Ovary (tissue), 9 donors: ENCODE measurements around the gene TBX2. TPM values are rescaled to one million over a fixed set of nuclear protein-coding genes. Genes with fewer than 3 reads are reported as not detected.

Experiments used
- DNase-seq, 5 donors: peaks; one replicate each; pipeline ENCODE4 v3.0.0-alpha.2; 2019 to 2020
- H3K27ac ChIP-seq, 2 donors: fragments of 200-600 bp; one replicate each; pipeline versions ENCODE4 v1.5.1 to v1.8.0; 2019 to 2022
- H3K27me3 ChIP-seq: fragments of 200-600 bp; one replicate; pipeline ENCODE4 v1.8.0; 2022
- H3K36me3 ChIP-seq: fragments of 200-600 bp; sonication (generic); one replicate; pipeline ENCODE4 v1.5.1; 2019
- H3K4me1 ChIP-seq: one replicate; pipeline ENCODE4 v1.8.1; 2013; ENCODE audit warnings: mild to moderate bottlenecking, moderate library complexity; ENCODE audit not compliant: insufficient read depth
- H3K4me3 ChIP-seq: fragments of 200-600 bp; sonication (generic); one replicate; pipeline ENCODE4 v1.5.1; 2017
- H3K9me3 ChIP-seq, 2 donors: fragments of 200-600 bp in 1 of 2; sonication (generic) in 1 of 2; one replicate each; pipeline versions ENCODE4 v1.5.1 to v1.8.1; 2013 to 2019; ENCODE audit warnings: mild to moderate bottlenecking in 1 of 2, moderate library complexity in 1 of 2
- EP300 ChIP-seq: sonication (generic); formaldehyde crosslinking; IDR thresholded peaks from one replicate; pipeline ENCODE4 v1.6.1; 2017; ENCODE audit warnings: antibody characterized with exemption
- POLR2A ChIP-seq: fragments of 450-650 bp; IDR thresholded peaks from one replicate; pipeline ENCODE4 v1.6.1; 2017; ENCODE audit warnings: antibody characterized with exemption, mild to moderate bottlenecking, moderate library complexity
- WGBS, 3 donors: extraction: QIAGEN DNeasy Blood & Tissue Kit in 1 of 3; methylation state at CpG; one replicate each; pipeline versions ENCODE4 v1.1.5 to v1.1.7; 2013 to 2017; 5-methylcytosine and 5-hydroxymethylcytosine counted together
- intact Hi-C, 4 donors: fragments of 100-400 bp; cut with DNase I; formaldehyde crosslinking; loops; one replicate each; pipeline versions ENCODE4 v1.11.0 to v1.15.1; 2022 to 2023
- polyA plus RNA-seq, 2 donors: library from polyadenylated mRNA; stranded (reverse); fragments of 200-250 nt in 1 of 2; fragments of 350-450 nt in 1 of 2; fragmentation: Illumina TruSeq in 1 of 2; extraction: RNeasy Lipid Tissue Mini Kit (QIAGEN cat#74804) in 1 of 2; gene quantifications; one replicate each; pipeline ENCODE4 v1.2.3, GENCODE V29; 2013 to 2014
- total RNA-seq, 7 donors: library from RNA; depleted of rRNA in 2 of 7; stranded (reverse); fragments of >200 nt in 2 of 7; fragmentation: NEBNext Ultra II Directional in 3 of 7; extraction: Animal tissue kit (Norgen Biotek cat#: 25700) in 3 of 7; gene quantifications; one replicate each; pipeline versions ENCODE4 v1.1.0 to v1.2.4, GENCODE V29; 2016 to 2023
- TF ChIP-seq, protein P1 (sequence below), 3 donors: fragments of 450-650 bp in 2 of 3; fragments of 200-600 bp in 1 of 3; IDR thresholded peaks; one replicate each; pipeline versions ENCODE4 v1.5.1 to v1.8.0; 2016 to 2022; ENCODE audit warnings: antibody characterized with exemption in 3 of 3, mild to moderate bottlenecking in 1 of 3
- donor health status: DM: no; HTN: no; CAD: no; lungs with moderate emphysema.
- donor health status: DM: no; HTN: no; CAD: no.
- donor health status: Bipolar disorder and iron deficiency.
- donor health status: DM: yes; HTN: yes; CAD: no.
- donor health status: DM: no; HTN: no; CAD: no.
- donor health status: DM: yes; HTN: yes; CAD: no.

Gene TBX2
- total and polyA plus RNA-seq, 9 donors: 4.8 to 22.2 (median 16.0) TPM

DNA sequence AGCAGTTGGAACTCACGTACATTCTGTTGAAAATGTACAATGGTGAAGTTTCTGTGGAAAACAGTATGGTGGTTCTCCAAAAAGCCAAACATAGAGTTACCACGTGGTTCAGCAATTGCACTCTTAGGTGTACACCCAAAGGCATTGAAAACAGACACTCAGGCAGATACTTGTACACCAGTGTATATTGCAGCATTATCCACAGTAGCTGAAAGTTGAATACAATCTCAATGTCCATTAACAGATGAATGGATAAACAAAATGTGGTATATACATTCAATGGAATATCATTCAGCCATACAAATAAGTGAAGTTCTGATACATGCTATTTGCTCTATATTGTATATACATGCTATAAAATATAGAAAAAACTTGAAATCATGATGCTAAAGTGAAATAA lies 23.2 kb downstream of the TBX2 start:
- H3K9me3 ChIP-seq: no peaks in the 10 kb centered on the region
- TF ChIP-seq POLR2A (no peak), EP300 (no peak)
- TF ChIP-seq, protein P1, sequence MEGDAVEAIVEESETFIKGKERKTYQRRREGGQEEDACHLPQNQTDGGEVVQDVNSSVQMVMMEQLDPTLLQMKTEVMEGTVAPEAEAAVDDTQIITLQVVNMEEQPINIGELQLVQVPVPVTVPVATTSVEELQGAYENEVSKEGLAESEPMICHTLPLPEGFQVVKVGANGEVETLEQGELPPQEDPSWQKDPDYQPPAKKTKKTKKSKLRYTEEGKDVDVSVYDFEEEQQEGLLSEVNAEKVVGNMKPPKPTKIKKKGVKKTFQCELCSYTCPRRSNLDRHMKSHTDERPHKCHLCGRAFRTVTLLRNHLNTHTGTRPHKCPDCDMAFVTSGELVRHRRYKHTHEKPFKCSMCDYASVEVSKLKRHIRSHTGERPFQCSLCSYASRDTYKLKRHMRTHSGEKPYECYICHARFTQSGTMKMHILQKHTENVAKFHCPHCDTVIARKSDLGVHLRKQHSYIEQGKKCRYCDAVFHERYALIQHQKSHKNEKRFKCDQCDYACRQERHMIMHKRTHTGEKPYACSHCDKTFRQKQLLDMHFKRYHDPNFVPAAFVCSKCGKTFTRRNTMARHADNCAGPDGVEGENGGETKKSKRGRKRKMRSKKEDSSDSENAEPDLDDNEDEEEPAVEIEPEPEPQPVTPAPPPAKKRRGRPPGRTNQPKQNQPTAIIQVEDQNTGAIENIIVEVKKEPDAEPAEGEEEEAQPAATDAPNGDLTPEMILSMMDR (IDR thresholded peaks at IDR 0.05): no peak
- intact Hi-C loops: no loop called here
- no peaks in the 10 kb centered on the region for H3K4me1 ChIP-seq
- no peak for DNase-seq
- no peak overlapping the region for H3K4me3 ChIP-seq
- H3K27ac ChIP-seq: no peak overlapping the region
- no peaks in the 10 kb centered on the region for H3K27me3 ChIP-seq
- WGBS, 3 donors: 36 to 67% (median 49%) methylated on average over 2 of the region's 2 CpGs
- no peaks in the 10 kb centered on the region for H3K36me3 ChIP-seq

DNA sequence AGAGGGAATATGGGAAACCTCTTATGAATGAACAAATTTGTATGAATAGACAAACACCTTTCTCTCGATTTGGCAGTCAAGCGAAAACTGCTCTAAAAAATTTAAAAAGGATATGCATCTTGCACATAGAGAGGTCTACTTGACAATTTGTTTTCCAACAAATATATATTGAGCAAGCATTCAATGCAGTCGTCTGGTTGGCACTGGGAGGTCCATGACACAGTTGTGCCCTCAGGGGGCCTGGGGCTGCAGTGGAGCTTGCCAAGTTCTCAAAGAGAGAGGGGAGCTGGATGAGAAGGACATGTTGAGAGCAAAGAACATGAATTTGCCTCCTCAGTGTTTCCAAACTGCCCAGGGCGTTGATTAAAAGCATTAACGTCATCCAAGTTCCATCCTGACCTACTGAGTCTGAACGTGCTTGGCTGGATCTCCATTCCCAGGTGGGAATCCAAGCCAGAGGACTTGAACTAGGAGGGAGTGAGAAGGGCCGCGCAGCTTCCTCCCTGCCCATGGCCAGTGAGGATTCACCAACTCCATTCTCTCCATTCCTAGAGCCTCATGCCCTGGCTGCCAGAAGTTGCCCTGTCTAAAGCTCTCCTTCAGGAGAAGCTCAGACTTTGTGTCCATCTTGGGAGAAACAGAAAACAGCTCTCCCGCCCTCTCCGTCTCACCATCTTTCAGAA lies 24.5 kb downstream of the TBX2 start:
- H3K4me1 ChIP-seq: no peaks in the 10 kb centered on the region
- intact Hi-C loops: no loop called here
- no peaks in the 10 kb centered on the region for H3K36me3 ChIP-seq
- H3K27me3 ChIP-seq: no peaks in the 10 kb centered on the region
- TF ChIP-seq, protein P1 (IDR thresholded peaks at IDR 0.05): no peak
- no peak for TF ChIP-seq EP300
- no peak for TF ChIP-seq POLR2A
- no peak overlapping the region for H3K4me3 ChIP-seq
- no peak for DNase-seq
- no peaks in the 10 kb centered on the region for H3K9me3 ChIP-seq
- no peak overlapping the region for H3K27ac ChIP-seq
- WGBS, 3 donors: 76 to 81% (median 81%) methylated on average over 10 of the region's 10 CpGs

DNA sequence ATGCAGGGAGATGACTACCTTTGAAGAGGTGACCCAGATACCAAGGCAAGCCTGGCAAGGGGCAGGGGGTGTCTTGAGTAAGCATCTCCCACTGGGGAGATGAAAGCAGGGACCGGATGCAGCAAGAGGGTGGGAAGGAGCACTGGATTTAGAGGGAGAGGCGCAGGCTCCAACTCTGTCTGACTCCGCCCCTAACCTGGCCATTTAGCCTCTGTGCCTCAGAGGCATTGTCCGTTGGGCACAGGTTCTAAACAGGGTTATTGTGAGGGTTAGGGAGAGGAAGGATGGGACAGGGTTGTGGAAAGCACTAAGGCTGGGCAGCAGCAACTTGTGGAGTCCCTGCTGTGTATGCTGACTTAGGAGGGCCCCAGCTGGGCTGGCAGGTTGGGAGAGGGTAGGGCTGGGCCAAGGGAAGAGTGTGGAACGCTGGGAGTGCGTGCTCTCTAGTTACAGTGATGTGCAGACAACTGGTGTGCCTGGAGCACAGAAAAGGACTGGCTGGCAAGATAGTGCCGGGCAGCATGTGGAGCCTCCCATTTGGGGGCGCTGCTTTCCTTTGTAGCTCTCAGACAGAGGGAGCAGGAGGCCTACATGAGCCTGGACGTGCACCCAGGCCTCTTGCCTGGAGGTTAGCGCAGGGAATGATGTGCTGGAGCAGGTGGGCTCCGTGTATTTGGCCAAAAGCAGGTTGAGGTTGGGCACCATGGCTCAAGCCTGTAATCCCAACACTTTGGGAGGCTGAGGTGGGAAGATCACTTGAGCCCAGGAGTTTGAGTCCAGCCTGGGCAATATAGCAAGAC lies 26.2 kb downstream of the TBX2 start:
- intact Hi-C loops: no loop called here
- DNase-seq: no peak

DNA sequence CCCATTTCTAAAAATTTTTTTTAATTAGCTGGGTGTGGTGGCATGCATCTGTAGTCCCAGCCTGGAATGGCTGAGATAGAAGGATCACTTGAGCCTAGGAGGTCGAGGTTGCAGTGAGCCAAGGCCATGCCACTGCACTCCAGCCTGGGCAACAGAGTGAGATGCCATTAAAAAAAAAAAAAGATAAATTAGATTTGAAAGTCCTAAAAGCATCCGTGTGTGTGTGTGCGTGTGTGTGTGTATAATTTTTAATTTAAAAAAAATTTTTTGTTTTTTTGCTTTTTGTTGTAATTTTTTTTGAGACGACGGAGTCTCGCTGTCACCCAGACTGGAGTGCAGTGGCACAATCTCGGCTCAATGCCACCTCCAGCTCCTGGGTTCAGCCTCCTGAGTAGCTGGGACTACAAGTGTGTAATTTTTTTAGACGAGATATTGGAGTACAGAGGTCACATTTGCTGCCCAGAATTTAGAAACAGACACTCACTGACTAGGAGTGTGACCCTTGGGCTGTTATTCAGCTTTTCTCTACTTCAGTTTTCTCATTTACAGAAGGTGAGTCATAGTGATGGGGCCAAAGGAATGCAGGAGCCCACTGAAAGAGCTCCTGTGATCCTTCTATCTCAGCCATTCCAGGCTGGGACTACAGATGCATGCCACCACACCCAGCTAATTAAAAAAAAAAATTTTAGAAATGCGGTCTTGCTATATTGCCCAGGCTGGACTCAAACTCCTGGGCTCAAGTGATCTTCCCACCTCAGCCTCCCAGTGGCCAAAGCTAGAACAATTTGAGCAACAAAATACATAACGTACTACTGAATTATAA lies 27.1 kb downstream of the TBX2 start:
- Histone ChIP-seq H3K27ac (no peak overlapping the region), H3K9me3 (no peaks in the 10 kb centered on the region), H3K4me1 (no peaks in the 10 kb centered on the region), H3K4me3 (no peak overlapping the region), H3K27me3 (no peaks in the 10 kb centered on the region), H3K36me3 (no peaks in the 10 kb centered on the region)
- TF ChIP-seq, protein P1 (IDR thresholded peaks at IDR 0.05): no peak
- TF ChIP-seq EP300: no peak
- TF ChIP-seq POLR2A: no peak
- 78 to 84% (median 80%) methylated on average over 10 of the region's 10 CpGs for WGBS, 3 donors
- no peak for DNase-seq
- intact Hi-C loops: no loop called here

More for the DNA sequence above, 26.2 kb downstream of the TBX2 start:
- Histone ChIP-seq H3K36me3 (no peaks in the 10 kb centered on the region), H3K4me1 (no peaks in the 10 kb centered on the region), H3K4me3 (no peak overlapping the region), H3K27ac (no peak overlapping the region), H3K27me3 (no peaks in the 10 kb centered on the region), H3K9me3 (no peaks in the 10 kb centered on the region)
- WGBS, 3 donors: 43 to 45% (median 43%) methylated on average over 11 of the region's 11 CpGs
- TF ChIP-seq EP300 (no peak), POLR2A (no peak)
- TF ChIP-seq, protein P1 (IDR thresholded peaks at IDR 0.05): no peak
